Measurements from ENCODE around the gene BATF2. TPM values are rescaled to one million over a fixed set of nuclear protein-coding genes. Genes with fewer than 3 reads are reported as not detected.
"Not testable (repeated sequence)": the region's sequence is repeated elsewhere in the genome, so short reads cannot be mapped to it uniquely, and the experiment has no call there.

BATF2 gene
- total RNA-seq, result 4.6 TPM

GRCh38 chr11:64996710-64997380 is at the start of gene BATF2:
Gene BATF2 (minus strand): TSS chr11:64996971. CDS start chr11:64996914, 57 bp downstream.
- peak; percentile 85 for DNase-seq (ENCODE audit: low spot score)

- no peak for DNase-seq (ENCODE audit: low spot score)
Observed at GRCh38 chr11:65045728-65046127, 49.0 kb upstream of the BATF2 start.

DNA sequence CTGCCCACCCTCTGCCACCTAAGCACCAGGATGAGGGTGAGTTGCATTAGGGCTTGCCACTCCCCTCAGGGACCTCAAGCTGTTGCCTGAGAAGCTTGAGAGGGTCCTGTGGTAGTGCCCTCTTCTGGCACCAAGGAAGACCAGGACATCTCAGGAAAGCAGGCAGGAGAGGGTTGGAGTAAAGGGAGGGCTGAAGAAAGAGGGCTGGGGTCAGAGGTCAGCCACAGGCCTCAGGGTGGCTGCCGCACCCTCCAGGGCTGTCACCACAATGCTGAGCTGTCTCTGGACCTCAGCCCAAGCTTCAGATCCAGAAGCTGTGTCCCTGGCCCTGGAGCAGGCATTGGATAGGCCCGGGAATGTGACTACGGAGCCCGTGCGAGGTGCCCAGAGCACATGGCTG is 48.3 kb upstream of the BATF2 start:
- no peak for DNase-seq (ENCODE audit: low spot score)

DNA sequence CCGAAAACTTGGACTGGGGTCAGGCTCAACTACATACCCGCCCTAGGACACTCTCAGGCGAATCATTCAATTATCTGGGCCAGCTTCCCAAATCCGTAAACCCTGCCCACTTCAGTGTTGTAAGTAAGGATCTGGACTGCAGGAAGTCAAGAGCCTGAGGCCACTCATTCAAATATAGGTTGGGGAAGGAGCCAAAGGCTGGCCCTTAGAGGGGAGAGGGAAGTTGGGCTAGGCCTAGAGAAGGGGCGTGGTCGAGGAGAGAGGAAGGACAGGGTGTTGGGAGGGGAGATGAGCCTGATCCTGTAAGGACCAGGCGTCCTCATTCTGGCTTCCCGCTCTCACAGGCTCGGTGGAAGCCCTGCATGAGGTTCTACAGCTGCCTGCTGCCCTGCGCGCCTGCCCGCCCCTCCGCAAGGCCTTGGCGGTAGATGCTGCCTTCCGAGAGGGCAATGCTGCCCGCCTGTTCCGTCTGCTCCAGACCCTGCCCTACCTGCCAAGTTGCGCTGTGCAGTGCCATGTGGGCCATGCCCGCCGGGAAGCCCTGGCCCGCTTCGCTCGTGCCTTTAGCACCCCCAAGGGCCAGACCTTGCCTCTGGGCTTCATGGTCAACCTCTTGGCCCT is 47.2 kb upstream of the BATF2 start:
- no peak for DNase-seq (ENCODE audit: low spot score)

DNA sequence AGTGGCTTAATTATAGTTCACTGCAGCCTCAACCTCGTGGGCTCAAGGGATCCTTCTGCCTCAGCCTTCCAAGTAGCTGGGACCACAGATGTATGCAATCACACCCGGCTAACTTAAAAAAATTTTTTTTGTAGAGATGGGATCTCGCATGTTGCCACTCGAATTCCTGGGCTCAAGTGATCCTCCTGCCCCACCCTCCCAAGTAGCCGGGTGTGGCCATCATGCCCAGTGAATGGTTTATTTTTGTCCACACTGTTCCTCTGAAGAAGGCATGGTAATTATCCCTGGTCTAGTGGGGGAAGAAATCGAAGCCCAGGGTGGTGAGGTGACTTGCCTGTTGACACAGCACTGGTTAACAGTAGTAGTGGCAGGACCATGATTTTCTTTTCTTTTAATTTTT is 46.1 kb upstream of the BATF2 start:
- DNase-seq (ENCODE audit: low spot score), result no peak

DNA sequence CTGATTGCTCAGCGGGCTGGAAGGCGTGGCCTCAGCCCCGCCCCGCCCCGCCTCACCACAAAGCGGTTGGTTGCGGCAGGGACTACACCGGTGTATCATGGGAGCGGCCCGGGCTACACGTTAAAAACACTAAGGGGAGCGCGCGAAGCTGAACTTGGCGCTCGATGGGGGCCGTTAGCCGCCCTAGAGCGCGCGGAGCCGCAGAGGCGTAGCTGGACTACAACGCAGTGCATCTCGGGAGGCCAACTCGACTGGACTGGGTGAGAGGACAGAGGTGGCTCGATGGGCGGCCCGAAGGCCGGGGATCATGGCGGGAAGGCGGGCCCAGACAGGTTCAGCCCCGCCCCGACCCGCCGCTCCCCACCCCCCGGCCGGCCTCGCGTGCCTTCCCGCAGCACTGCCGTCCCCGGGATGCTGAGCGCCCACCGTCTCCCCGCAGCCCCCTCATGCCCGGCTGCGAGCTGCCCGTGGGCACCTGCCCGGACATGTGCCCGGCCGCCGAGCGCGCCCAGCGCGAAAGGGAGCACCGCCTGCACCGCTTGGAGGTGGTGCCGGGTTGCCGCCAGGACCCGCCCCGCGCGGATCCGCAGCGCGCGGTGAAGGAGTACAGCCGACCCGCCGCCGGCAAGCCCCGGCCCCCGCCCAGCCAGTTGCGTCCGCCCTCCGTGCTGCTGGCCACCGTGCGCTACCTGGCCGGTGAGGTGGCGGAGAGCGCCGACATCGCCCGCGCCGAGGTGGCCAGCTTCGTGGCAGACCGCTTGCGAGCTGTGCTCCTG is 44.3 kb upstream of the BATF2 start, which contains the start of gene SAC3D1:
Gene SAC3D1 (plus strand): TSS at position 364 of the 776 bp plus-strand sequence. CDS start 83 bp downstream, at position 447.
- peak; percentile 89 for DNase-seq (ENCODE audit: low spot score)

GRCh38 chr11:65040520-65040846 is 43.7 kb upstream of the BATF2 start:
- no peak for DNase-seq (ENCODE audit: low spot score)

DNA sequence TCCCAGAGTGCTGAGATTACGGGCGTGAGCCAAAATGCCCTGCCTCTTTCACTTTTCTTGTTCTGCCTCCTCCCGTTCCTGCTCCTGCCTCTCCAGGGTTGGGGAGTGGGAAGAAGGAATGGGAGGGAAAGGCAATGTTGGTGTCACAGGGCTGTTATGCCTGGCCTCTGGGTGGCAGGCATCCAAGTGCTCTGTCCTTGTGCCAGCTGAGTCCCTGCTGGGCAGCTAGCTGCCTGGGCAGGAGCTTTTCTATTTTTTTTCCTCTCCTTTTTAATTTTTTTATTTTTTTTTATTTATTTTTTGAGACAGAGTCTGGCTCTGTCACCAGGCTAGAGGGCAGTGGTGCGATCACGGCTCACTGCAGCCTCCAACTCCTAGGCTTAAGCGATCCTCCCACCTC is 40.2 kb upstream of the BATF2 start:
- DNase-seq (ENCODE audit: low spot score), result no peak

- DNase-seq (ENCODE audit: low spot score), result no peak
Observed at GRCh38 chr11:65035579-65035978, 38.8 kb upstream of the BATF2 start.

DNA sequence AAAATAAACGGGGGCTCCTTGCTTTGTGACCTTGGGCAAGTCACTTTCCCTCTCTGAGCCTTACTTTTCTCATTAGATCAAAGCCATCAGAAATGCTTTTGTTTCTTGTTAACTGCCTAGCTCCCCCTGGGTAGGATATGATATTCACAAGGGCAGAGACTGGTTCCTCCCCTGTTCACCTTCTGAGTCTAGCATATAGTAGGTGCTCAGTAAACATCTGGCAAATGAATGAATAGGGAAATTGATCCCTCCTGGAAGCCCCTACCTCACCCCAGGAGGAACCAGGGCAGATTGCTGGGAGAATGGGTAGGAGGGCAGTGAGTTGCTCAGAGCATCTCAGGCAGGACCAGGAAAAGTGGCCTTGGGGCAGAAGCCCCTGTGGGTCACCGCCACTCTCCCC is 37.7 kb upstream of the BATF2 start:
- no peak for DNase-seq (ENCODE audit: low spot score)

DNA sequence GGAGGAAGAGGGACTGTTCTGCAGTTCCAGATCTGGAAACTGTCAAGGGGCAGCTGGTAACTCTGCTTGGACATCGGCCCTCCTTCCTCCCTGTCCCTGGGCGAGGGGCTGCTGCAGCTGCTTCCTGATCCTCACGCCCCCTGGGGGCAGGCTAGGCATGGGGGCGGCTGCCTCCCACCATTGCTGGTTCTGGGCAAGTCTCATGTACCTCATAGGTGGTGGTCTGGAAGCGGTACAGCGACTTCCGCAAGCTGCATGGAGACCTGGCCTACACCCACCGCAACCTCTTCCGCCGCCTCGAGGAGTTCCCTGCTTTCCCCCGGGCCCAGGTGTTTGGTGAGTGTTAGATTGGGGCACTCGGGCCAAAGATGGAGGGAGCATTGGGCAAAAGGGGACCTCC is 35.4 kb upstream of the BATF2 start:
- no peak for DNase-seq (ENCODE audit: low spot score)

DNA sequence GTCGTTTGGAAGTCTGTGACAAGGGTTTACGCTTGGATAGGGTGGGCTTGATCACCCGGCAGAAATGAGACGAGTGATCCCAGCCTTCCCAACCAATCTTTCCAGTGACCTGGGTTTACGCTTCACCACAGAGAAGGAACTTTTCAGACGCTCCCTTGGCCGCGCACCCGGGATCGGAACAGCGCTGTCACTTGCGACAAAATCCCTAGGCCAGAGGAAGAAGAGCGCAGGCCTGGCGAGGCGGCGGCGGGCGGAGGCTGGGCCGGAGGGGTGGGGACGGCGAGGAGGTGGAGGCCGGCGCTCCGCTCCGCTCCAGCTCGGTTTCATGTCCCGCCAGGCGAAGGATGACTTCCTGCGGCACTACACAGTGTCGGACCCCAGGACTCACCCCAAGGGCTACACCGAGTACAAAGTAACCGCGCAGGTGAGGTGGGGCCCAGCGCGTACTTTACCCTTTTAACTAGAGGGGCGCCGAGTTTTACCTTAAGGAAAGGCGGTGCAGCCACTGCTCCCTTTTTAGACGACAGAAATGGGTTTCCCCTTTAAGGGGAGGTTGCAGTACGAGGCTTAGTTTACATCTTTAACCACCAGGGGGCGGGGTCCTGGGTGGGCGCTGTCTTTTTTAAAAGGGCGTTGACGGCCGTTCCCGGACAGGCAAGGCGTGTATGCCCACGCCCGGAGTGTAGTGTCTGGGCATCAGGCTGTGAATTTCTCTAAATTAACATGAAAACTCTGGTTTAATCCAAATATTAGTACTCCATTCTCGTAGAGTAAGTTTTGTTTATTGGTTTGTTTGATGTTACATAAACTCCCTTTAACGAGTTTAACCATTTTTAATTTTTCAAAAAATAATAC is 30.7 kb upstream of the BATF2 start, which contains the start of gene SNX15:
Gene SNX15 (plus strand): TSS at position 227 of the 855 bp plus-strand sequence. CDS start 99 bp downstream, at position 326.
- peak; percentile 96 for DNase-seq (ENCODE audit: low spot score)

- no peak for DNase-seq (ENCODE audit: low spot score)
Observed at GRCh38 chr11:65026810-65027209, 30.0 kb upstream of the BATF2 start.

DNA sequence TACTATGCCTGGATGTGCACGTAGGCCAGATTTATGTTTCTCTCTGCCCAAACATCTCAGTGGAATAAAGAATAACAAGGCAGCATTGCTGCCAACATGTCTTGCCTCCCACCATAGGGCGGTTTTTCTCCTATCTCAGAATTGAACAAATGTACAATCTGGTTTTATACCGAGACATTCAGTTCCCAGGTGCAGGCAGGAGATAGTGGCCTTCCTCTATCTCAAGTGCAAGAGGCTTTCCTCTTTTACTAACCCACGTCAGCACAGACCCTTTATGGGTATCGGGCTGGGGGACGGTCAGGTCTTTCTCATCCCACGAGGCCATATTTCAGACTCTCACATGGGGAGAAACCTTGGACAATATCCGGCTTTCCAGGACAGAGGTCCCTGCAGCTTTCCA is 26.7 kb upstream of the BATF2 start:
- DNase-seq (ENCODE audit: low spot score), result not testable (repeated sequence)

DNA sequence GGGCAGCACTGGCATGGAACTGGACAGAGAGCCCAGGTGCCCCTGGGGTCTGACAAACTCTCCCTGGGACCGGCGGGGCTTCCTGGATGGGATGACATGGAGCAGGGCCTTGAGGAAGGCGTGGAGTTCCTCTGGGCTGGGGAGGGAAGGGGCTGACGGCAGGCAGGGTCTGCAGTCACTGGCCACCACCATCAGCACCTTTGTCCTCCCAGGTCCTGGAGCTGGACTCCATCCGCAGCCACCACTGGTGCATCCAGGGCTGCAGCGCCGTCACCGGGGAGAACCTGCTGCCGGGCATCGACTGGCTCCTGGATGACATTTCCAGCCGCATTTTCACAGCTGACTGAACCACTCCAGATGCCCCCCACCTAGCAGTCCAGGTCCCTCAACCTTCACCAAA is 24.7 kb upstream of the BATF2 start:
- DNase-seq (ENCODE audit: low spot score), result no peak

DNA sequence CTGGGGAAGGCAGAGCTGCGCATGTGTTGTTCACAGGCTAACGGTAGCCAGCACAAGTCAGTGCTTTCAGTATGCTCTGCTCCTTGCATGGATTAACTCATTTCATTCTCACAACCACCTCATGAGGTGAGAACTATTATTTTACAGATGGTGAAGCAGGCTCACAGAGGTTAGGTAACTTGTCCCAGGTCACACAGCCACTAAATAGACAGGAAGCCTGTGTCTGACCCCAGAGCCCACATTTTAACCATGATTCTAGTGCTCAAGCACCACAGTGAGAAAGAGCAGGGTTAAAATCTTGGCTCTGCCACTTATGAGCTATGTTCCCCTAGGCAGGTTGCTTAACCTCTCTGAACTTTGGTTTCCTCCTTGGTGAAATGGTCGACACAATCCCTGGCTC is 24.2 kb upstream of the BATF2 start:
- no peak for DNase-seq (ENCODE audit: low spot score)

DNA sequence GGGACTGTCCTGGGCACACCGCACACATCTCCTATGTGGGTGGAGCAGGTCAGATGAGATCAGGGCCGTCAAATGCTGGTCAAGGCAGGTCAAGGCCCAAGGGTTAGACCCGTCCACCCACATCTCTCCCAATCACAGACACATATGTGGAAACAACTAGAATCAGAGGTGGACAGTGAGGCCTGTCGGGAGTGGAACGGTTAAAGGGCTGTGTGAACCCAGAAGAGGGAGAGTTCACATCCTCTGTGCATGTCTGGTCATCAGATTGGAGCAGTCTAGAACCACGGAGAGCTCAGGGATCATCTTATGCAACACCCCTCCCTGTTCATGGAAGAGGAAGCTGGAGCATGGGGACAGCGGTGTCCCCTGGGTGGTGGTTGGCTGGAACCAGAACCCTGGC is 23.1 kb upstream of the BATF2 start:
- no peak for DNase-seq (ENCODE audit: low spot score)

- DNase-seq (ENCODE audit: low spot score), result no peak
Observed at GRCh38 chr11:65017937-65018336, 21.2 kb upstream of the BATF2 start.

GRCh38 chr11:65016705-65017104 is 19.9 kb upstream of the BATF2 start:
- no peak for DNase-seq (ENCODE audit: low spot score)

DNA sequence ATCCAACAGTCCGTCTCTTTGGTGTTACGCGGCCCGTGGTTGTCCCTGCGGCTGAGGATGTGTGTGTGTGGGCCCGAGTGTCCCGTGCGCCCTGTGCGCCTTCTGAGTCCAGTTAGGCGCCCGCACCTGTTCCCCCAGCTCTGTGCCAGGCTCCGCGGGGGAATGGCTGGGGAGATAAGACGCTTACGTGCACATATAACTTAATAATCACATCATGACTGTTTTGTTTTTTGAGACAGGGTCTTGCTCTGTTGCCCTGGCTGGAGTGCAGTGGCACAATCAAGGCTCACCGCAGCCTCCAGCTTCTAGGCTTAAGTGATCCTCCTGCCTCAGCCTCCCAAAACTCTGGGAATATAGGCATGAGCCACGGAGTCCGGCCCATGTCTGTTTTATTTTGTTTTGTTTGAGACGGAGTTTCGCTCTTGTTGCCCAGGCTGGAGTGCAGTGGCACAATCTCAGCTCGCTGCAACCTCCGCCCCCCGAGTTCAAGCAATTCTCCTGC is 18.0 kb upstream of the BATF2 start:
- DNase-seq (ENCODE audit: low spot score), result no peak

GRCh38 chr11:65013888-65014725 is 17.3 kb upstream of the BATF2 start, which contains the start of gene ARL2:
Gene ARL2 (plus strand): TSS chr11:65014160. CDS start chr11:65014208, 48 bp downstream.
- DNase-seq (ENCODE audit: low spot score), result peak; percentile 94

All from ureter (tissue), 1 donor.